ENCODE results near the gene GUK1.

- TF ChIP-seq EP300 (conservative IDR thresholded peaks at IDR 0.05; ENCODE audit: poor library complexity, severe bottlenecking) (no peak), CTCF (IDR thresholded peaks at IDR 0.05; ENCODE audit: poor library complexity, severe bottlenecking) (no peak), TAF1 (IDR thresholded peaks at IDR 0.05; ENCODE audit: low read depth) (no peak), MXI1 (conservative IDR thresholded peaks at IDR 0.05; ENCODE audit: poor library complexity, severe bottlenecking) (no peak), POLR2AphosphoS5 (IDR thresholded peaks at IDR 0.05) (no peak), REST (IDR thresholded peaks at IDR 0.05; ENCODE audit: borderline replicate concordance) (no peak)
Observed at GRCh38 chr1:228122921-228123441, 17.1 kb upstream of the GUK1 start.
